GM18508 (cell line): Measurements from ENCODE around the gene TESK1.

Experiments used
- ATAC-seq: cut with Tn5 transposase; IDR thresholded peaks from one replicate; pipeline ENCODE4 v1.9.1; 2021; ENCODE audit warnings: moderate number of reproducible peaks; ENCODE audit not compliant: insufficient read depth, unreplicated experiment

TESK1 gene, protein sequence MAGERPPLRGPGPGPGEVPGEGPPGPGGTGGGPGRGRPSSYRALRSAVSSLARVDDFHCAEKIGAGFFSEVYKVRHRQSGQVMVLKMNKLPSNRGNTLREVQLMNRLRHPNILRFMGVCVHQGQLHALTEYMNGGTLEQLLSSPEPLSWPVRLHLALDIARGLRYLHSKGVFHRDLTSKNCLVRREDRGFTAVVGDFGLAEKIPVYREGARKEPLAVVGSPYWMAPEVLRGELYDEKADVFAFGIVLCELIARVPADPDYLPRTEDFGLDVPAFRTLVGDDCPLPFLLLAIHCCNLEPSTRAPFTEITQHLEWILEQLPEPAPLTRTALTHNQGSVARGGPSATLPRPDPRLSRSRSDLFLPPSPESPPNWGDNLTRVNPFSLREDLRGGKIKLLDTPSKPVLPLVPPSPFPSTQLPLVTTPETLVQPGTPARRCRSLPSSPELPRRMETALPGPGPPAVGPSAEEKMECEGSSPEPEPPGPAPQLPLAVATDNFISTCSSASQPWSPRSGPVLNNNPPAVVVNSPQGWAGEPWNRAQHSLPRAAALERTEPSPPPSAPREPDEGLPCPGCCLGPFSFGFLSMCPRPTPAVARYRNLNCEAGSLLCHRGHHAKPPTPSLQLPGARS

DNA sequence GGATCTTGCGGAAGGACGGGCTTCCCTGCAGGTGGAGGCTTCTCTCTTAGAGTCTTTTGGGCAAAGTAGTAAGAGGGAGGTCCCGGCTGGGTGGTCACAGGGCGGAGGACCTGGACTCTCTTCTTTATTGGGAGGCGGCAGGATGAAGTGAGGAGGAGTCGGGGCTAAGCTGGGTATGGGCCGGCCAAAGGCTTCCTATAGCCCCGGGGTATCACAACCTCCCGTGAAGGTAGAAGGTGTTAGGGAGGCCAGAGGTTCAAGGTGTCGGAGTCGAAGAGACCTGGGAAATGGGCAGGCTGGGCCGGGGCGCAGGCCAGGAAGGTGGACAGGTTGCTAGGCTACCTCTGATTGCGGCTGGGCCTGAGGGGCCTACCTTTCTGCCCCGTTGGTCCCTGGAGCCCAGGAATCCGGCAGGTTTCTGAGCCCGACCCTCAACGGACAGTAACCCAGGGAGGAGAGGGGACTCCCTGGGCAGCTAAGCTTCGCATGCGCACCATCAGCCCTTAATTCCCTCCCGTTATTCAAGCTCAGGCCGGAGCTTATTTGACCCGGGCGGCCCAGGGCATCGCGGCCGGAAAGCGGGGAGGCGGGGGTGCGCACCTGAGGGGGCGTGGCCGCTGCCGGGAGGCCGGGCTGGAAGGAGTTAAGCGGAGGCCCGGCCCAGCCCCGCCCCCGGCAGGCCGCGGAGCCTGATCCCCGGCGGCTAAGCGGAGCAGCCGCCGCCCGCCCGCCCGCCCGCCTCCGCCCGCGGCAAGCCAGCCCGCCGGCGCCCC, at the start of gene TESK1:
Gene TESK1 (plus strand): TSS at position 685 of the 773 bp plus-strand sequence. CDS start 358 bp downstream, outside the sequence.
- ATAC-seq, result peak; percentile 23

DNA sequence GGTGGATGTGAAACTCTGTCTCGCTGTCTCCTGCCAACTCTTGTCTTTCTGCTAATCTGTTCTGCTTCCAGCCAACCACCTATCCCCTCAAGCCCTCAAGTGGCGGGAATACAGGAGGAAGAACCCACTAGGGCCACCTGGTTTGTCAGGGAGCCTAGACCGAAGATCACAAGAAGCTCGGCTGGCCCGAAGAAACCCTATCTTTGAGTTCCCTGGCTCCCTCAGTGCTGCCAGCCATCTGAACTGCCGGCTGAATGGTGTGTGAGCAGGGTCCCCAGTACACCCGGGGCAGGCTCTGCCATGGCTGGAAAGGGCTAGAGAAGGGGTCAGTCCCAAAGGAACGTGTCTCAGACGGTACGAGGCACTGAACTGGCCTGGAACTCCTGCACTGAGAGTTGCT, 49.2 kb upstream of the TESK1 start:
- ATAC-seq, result no peak

DNA sequence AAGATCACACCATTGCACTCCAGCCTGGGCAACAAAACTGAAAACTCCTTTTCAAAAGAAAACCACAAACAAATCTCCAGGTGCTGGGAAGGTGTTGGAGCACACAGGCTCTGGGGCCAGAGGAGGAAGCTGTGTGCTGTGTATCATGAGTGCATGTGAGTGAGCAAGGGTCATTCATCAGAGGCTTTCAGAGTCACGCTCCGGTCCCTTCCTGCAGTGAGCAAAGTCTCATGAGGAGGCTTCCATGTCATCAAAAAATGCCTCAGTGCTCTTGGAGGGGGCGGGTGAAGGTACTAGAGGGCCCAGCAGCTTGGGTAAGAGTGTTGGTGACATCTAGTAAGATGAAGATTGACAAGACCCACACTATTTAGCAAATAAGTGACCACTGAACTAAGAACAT, 48.3 kb upstream of the TESK1 start:
- no peak for ATAC-seq

DNA sequence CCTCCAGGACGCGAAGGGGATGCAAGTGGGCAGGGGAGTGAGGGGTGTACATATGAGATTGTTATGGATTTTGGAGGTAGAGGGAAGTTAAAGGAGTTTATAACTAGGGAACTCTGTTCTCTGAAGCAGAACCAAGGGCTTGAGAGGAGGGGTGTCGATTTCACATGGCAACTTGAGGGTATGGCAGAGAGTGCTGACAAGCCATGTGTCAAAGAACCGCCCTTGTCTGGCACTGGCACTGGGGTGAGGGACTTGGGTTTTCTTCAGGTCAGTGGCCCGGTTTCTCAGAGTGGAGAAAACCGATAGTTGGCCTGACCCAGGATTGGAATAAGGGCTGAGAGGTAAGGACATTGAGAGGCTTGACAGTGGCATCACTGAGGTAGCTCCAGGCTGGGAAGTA, 47.7 kb upstream of the TESK1 start:
- no peak for ATAC-seq

DNA sequence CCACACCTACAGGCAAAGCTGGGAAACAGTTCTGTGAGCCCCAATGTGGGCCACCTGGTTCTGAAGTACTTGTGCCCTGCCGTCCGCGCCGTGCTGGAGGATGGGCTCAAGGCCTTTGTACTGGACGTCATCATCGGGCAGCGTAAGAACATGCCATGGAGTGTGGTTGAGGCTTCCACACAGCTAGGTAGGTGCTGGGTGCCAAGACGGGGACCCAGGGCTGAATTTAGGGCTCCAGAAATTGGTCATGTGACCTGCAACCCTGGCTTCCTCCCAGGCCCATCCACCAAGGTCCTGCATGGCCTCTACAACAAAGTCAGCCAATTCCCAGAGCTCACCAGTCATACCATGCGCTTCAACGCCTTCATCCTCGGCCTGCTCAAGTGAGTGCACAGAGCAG, 46.9 kb upstream of the TESK1 start:
- no peak for ATAC-seq

DNA sequence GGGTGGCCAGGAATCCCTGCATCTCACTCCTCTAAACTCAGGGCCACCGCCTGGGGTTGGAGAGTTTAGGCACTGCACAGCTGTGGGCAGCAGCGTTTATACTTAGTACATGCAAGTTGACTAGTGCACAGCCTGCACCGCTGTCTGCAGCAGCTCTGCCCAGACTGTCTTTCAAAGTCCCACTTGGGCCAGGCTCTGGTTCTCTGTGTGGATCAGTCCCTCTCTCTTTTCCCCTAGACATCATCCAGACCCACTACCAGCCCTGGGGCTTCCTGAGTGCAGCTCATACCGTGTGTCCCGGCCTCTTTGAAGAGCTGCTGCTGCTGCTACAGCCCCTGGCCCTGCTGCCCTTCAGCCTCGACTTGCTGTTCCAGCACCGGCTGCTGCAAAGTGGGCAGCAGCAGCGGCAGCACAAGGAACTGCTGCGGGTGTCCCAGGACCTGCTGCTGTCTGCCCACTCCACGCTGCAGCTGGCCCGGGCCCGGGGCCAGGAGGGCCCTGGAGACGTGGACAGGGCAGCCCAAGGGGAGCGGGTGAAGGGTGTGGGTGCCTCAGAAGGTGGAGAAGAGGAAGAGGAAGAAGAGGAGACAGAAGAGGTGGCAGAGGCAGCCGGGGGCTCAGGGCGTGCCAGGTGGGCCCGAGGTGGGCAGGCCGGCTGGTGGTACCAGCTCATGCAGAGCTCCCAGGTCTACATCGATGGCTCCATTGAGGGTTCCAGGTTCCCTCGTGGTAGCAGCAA, 45.1 kb upstream of the TESK1 start:
- no peak for ATAC-seq

DNA sequence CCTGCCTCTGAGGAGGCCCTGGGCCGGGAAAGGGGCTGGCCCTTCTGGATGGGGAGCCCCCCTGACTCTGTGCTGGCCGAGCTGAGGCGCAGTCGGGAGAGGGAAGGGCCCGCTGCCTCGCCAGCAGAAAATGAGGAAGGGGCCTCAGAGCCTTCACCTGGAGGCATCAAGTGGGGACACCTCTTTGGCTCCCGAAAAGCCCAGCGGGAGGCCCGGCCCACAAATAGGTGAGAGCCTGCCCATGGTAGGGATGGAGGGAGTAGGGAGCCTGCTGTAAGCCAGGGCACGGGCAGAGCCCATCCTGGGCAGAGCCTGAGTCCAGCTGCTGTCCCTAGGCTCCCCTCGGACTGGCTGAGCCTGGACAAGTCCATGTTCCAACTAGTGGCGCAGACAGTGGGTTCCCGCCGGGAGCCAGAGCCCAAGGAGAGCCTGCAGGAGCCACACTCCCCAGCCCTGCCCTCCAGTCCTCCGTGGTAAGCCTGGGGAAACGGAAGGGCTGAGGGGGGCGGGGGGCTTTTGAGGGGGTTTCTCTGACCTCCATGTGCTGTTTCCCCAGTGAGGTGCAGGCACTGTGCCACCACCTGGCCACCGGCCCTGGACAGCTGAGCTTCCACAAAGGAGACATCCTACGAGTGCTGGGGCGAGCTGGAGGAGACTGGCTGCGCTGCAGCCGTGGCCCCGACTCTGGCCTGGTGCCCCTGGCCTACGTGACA, 44.3 kb upstream of the TESK1 start:
- no peak for ATAC-seq

DNA sequence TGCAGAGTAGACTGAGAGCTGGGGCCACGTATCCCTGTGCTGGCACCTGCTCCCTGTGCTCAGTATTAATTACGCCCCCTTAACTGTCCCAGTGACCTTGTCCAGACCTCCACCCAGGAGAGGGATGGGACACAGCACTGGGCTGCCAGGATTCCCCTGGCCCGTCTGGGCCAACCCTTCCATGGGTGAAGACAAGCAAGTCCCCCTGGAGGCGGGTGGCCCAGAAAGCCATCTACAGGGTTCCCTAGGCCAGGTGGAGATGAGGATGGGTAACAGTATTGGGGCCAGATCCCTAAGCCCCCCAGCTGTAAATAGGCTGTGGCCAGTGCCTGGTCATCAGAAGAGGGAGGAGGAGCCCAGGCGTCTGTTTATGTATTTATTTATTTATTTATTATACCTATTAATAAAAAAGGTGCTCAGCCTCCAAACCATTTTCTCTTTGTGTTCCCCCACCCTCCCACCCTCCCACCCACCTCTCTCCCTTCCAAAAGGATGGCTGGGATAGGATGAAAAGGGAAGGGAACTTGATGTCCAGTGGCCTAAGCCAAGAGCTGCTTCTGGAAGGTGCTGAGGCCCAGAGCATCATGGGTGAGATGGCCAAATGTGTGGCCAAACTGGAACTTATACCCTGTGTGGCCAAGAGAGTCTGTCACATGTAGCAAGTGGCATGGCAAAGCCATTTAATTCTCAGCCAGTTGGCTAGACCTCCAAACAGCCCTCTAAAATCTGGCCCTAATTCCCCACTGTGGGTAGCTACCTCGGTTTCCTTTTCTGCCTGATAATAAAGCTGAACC, 43.4 kb upstream of the TESK1 start:
- no peak for ATAC-seq

DNA sequence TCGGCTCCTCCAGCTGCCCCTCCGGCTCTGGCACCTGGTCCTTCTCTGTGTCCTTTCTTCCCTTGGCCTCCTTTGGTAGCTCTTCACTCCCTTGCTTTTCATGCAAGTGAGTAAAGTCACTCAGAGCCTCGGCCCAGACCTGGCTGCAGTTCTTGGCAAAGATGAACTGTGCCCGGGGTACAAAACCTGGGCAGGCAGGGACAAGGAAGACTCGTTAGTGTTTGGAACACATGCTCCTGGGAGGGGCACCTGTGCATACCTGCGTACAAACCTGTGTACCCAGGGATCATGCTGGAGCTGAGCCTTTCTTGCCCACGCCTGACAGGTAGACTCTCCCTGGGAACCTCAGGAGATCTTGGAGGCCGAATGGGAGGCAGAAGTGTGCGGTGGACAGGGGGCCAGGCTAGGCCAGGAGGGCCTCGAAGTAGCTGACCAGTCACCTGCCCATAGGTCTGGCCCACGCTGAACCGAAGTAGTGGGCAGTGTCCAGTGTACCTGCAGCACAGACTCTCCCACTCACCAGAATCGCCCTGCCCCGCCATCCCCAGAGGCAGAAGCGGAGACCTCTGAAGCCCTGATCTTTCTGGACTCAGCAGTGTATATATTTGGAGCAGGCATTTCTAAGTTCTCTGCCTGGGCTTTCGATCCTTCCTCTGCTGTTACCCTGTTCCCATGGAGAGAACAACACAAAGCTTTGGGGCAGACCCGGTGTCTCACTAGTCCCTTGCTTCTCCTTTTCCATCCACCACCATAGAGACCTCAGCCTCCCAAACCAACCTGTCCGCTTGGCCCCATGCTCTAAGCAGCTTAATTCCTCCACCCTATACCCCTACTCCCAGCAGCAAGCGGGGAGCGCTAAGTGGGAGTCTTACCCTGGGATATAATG, 41.9 kb upstream of the TESK1 start:
- no peak for ATAC-seq

DNA sequence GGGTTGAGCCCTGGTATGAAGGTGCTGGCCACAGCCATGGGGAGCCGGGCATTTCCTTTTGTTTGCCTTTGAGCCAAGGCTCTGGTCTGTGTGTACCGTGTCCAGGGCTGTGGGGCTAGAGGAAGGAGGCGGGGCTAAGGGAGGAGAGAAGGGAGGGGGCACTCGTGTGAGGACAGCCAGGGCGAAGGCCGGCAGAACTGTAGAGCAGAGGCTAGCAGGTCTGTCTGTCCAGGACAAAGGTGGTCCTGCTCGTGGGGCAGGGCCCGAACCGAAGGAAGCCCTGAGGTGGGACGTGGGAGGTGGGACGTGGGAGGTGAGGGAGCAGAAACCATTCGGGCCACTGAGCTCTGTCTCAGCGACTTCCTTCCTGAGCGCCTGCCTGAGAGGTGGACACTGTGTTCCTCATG, 41.3 kb upstream of the TESK1 start:
- no peak for ATAC-seq

DNA sequence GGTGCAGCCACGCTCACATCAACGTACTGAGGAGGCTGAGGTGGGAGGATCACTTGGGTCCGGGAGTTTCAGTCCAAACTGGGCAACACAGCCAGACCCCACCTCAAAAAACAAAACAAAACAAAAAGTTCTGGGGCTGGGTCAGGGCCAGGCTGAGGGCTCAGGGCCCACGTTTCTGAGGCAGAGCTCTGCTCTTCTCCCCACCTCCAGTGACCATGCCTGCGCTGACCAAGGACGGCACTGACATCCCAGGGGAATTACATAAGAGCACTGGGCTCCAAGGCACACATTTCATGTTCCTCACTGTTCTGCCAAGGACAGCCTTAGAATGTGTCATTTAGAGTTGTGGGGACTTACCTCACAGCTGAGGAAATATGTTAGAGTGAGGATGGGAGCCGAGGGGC, 40.4 kb upstream of the TESK1 start:
- no peak for ATAC-seq

DNA sequence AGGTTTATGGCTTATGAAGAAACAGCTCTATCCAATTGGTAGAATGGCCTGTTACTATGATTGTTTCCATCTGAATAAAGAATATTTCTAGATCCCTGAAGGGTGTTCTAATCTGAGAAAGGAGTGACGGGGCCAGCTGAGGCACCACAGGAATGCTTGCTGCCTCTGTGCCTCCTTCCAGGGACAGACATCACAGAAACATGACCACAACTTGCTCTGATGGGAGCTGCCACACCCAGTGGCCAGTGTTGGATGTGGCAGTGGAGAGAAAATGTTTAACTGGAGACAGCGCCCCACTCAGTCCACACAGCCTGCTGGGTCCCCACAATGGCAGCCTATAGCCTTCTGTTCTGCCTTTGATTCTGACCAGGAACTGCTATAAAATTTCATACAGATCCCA, 38.6 kb upstream of the TESK1 start:
- ATAC-seq, result no peak

DNA sequence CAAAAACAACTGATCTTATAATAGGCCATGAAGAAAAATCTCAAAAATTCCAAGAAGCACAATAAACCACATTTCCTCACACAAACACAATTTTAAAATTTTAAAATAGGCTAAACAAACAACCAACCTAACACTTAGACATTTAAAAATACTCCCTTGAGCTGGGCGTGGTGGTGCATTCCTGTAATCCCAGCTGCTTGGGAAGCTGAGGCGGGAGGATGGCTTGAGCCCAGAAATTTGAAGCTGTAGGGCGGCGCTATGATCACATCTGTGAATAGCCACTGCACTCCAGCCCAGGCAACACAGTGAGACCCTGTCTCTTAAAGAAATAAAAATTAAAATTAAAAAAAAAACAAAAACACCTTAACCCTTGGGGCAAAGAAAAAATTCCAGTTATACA, 36.9 kb upstream of the TESK1 start:
- ATAC-seq, result no peak

DNA sequence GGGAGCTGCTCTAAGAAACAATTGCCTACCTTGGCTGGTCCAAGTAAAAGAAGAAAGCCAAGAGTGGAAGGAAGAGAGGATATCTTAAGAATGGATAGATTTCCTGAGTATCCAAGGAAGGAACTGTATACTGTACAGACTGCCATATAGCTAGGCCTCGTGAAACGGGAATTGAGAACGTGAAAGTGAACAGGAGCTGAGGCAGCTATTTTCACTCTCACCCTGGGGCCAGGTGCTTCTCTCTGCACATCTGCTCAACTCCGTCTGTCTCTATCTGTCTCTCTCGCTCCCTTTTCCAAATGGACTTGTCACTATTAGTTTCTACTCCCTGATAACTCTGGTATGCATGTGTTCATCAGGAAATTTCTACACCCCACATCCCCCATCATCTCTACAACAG, 35.9 kb upstream of the TESK1 start:
- ATAC-seq, result no peak

DNA sequence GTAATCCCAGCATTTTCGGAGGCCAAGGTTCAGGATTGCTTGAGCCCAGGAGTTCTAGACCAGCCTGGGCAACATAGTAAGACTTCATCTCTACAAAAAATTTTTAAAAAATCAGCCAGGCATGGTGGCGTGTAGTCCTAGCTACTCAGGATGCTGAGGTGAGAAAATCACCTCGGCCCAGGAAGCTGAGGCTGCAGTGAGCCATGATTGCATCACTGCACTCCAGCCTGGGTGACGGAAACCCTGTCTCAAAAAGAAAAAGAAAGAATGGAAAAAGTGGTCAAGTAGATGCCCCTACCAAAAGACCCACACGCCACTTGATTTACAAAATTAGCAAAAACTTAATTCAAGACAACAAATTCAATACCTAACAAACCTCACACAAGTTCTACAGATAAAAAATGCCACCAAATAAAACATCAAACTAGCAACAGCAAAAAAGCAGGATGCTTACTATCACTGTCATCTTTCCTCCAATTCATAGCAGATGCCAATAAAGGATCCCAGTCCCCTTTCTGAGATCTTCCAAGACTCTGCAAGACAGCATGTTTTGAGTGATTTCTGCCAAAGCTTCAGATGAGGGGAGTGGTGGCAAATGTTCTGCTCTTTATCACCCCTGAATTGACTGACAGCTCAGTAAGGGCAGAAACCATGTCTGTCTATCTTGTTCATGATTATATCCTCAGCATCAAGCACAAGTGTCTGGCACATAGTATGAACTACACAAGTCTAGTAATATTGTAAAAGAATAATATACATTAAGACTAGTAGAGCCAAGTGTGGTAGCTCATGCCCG, 34.2 kb upstream of the TESK1 start:
- no peak for ATAC-seq

DNA sequence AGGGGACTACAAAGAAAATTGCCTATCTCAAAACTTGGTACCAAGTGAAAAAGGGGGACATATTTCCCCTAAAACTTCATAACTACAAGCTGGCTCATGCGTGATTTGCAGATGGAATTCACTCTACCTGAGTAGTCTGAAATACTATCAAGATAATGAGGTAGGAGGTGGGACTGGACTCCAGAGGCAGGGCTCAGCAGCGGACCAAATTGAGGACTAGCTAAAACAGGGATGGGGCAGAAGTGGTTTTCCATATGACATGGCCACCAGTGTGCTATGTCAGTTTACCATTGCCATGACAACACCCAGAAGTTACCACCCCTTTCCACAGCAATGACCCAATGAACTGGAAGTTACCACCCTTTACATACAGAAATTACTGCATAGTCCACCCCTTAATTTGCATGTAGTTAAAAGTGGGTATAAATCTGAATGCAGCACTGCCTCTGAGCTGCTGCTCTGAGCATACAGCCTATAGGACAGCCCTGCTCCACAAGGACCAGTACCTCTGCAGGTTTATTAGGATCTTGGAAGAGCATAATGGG, 30.4 kb upstream of the TESK1 start:
- no peak for ATAC-seq

DNA sequence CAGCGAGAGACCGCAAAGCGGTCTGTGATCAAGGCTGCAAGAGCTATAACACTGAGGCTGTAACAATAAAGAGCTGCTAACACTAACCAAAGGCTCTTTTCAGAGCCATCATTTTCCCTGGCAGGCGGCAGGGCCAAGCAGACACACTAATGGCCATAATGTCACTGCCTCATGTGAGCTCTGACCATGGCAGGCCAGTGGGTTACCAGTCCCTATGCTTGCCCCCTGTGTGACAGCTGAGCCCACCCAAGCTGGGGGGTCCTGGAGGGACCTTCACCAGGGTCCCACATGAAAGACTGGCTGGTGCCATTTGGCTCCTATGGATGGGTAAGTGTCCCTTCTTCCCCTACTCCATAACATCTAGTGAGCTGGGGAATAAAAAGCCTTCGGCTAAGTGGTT, 29.6 kb upstream of the TESK1 start:
- no peak for ATAC-seq
